Ramos (cell line): ENCODE data around the gene PIK3IP1.

Experiments used
- in situ Hi-C: fragments of 300-500 bp; cut with MboI; formaldehyde crosslinking; loops from one replicate; pipeline ENCODE4 v1.14.3; 2022; ENCODE audit warnings: low sequenced_read_pairs; ENCODE audit not compliant: unreplicated experiment

Gene PIK3IP1

DNA sequence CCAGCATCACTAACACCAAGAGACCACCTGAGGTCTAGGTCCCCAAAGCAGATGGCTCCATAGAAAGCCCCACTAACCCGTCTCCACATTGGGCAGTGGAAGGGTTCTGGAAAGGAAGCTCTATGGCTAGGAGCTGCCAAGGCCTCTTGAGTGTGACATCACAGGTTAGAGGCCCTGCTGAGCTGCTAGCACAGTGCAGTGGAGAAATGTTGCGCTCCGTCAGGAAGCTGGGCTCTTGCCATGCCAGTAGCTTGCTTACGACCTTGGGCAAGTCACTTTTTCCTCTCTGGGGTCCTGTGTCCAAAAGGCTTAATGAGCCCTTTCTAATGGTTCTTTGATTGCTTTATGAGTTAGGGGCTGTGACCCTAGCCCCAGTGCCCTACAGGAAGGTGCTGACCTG, 10.6 kb downstream of the PIK3IP1 start:
- in situ Hi-C loops = no loop called here

DNA sequence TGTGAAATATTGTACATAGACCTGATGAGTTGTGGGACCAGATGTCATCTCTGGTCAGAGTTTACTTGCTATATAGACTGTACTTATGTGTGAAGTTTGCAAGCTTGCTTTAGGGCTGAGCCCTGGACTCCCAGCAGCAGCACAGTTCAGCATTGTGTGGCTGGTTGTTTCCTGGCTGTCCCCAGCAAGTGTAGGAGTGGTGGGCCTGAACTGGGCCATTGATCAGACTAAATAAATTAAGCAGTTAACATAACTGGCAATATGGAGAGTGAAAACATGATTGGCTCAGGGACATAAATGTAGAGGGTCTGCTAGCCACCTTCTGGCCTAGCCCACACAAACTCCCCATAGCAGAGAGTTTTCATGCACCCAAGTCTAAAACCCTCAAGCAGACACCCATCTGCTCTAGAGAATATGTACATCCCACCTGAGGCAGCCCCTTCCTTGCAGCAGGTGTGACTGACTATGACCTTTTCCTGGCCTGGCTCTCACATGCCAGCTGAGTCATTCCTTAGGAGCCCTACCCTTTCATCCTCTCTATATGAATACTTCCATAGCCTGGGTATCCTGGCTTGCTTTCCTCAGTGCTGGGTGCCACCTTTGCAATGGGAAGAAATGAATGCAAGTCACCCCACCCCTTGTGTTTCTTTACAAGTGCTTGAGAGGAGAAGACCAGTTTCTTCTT, 12.3 kb downstream of the PIK3IP1 start:
- in situ Hi-C loops = no loop called here

DNA sequence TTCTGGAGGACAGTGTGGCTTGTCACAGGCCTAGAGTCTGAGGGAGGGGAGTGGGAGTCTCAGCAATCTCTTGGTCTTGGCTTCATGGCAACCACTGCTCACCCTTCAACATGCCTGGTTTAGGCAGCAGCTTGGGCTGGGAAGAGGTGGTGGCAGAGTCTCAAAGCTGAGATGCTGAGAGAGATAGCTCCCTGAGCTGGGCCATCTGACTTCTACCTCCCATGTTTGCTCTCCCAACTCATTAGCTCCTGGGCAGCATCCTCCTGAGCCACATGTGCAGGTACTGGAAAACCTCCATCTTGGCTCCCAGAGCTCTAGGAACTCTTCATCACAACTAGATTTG, 13.0 kb downstream of the PIK3IP1 start:
- in situ Hi-C loops = no loop called here

DNA sequence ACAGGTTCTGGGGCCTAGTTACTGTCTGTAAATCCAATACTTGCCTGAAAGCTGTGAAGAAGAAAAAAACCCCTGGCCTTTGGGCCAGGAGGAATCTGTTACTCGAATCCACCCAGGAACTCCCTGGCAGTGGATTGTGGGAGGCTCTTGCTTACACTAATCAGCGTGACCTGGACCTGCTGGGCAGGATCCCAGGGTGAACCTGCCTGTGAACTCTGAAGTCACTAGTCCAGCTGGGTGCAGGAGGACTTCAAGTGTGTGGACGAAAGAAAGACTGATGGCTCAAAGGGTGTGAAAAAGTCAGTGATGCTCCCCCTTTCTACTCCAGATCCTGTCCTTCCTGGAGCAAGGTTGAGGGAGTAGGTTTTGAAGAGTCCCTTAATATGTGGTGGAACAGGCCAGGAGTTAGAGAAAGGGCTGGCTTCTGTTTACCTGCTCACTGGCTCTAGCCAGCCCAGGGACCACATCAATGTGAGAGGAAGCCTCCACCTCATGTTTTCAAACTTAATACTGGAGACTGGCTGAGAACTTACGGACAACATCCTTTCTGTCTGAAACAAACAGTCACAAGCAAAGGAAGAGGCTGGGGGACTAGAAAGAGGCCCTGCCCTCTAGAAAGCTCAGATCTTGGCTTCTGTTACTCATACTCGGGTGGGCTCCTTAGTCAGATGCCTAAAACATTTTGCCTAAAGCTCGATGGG, 13.5 kb downstream of the PIK3IP1 start:
- in situ Hi-C loops = no loop called here

DNA sequence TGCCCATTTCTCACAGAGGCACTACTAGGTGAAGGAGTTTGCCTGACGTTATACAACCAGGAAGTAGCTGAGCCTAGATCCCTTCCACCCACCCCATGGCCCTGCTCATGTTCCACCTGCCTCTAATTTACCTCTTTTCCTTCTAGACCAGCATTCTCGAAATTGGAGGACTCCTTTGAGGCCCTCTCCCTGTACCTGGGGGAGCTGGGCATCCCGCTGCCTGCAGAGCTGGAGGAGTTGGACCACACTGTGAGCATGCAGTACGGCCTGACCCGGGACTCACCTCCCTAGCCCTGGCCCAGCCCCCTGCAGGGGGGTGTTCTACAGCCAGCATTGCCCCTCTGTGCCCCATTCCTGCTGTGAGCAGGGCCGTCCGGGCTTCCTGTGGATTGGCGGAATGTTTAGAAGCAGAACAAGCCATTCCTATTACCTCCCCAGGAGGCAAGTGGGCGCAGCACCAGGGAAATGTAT, 14.1 kb downstream of the PIK3IP1 start:
- in situ Hi-C loops = no loop called here

DNA sequence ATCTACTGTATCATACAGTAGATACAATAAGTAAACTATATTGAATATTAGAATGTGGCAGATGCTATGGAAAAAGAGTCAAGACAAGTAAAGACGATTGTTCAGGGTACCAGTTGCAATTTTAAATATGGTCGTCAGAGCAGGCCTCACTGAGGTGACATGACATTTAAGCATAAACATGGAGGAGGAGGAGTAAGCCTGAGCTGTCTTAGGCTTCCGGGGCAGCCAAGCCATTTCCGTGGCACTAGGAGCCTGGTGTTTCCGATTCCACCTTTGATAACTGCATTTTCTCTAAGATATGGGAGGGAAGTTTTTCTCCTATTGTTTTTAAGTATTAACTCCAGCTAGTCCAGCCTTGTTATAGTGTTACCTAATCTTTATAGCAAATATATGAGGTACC, 14.5 kb downstream of the PIK3IP1 start:
- in situ Hi-C loops = no loop called here

DNA sequence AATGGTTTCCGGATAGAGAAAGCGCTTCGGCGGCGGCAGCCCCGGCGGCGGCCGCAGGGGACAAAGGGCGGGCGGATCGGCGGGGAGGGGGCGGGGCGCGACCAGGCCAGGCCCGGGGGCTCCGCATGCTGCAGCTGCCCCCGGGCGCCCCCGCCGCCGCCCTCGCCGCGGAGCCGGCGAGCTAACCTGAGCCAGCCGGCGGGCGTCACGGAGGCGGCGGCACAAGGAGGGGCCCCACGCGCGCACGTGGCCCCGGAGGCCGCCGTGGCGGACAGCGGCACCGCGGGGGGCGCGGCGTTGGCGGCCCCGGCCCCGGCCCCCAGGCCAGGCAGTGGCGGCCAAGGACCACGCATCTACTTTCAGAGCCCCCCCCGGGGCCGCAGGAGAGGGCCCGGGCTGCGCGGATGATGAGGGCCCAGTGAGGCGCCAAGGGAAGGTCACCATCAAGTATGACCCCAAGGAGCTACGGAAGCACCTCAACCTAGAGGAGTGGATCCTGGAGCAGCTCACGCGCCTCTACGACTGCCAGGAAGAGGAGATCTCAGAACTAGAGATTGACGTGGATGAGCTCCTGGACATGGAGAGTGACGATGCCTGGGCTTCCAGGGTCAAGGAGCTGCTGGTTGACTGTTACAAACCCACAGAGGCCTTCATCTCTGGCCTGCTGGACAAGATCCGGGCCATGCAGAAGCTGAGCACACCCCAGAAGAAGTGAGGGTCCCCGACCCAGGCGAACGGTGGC, 15.7 kb downstream of the PIK3IP1 start:
- in situ Hi-C loops = no loop called here

DNA sequence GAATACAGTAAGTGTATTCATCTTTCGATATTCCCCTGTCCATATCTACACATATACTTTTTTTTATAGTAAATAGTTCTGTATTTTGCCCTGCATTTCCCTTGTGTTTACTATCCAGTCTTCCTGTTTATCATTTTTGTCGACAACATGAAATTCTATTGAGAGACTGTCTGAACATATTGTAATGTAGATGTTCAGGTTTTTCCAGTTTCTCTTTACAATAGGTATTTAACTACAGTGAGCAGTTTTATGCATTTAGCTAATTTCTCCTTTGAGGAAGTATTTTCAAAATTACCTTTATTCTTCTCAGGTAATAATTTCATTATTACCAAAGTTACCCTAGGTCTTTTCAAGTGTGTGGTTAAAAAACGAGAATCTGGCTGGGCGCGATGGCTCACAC, 16.7 kb downstream of the PIK3IP1 start:
- in situ Hi-C loops = no loop called here

DNA sequence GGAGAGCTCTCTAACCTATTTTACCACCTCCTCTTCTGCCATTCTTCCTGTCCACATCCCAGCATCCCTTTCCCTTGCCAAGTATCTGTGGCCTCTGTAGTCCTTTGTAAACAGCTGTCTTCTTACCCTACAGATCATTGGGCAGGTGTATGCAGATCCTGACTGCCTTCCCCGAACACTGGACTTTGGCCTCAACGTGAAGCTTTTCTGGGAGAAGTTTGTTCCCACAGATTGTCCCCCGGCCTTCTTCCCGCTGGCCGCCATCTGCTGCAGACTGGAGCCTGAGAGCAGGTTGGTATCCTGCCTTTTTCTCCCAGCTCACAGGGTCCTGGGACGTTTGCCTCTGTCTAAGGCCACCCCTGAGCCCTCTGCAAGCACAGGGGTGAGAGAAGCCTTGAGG, 17.3 kb downstream of the PIK3IP1 start:
- in situ Hi-C loops = no loop called here

DNA sequence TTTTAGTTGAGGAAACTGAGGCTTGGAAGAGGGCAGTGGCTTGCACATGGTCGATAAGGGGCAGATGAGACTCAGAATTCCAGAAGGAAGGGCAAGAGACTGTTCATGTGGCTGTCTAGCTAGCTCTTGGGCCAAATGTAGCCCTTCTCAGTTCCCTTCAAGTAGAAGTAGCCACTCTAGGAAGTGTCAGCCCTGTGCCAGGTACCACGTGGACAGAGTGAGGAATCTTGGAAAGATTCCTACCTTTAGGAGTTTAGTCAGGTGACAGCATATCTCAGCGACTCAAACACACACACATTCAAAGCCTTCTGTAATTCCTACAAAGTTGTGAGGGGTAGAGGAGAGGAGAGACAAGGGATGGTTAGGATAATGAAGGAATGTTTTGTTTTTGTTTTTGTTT, 18.3 kb downstream of the PIK3IP1 start:
- in situ Hi-C loops = no loop called here

DNA sequence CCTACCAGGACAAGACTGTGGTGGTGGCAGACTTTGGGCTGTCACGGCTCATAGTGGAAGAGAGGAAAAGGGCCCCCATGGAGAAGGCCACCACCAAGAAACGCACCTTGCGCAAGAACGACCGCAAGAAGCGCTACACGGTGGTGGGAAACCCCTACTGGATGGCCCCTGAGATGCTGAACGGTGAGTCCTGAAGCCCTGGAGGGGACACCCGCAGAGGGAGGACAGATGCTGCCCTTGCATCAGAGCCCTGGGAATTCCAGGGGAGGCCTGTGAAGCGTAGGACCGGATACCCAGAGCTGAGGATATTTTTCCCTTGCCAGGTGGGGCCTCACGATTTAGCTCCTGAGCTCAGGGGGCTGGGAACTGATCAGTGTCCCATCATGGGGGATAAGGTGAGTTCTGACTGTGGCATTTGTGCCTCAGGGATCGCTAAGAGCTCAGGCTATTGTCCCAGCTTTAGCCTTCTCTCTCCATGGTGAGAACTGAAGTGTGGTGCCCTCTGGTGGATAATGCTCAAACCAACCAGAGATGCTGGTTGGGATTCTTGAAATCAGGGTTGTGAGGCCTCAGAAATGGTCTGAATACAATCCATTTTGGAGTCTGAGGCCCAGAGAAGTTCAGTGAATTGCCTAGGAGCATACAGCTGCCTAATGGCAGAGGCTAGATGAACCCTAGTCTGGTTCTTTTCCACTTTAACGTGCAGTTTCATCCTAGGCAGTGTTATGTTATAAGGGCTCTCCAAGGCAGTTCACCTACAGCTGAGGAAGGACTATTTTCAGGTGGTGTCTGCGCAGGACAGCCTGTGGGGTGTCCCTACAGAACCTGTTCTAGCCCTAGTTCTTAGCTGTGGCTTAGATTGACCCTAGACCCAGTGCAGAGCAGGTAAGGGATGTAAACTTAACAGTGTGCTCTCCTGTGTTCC, 19.5 kb downstream of the PIK3IP1 start:
- in situ Hi-C loops = no loop called here

DNA sequence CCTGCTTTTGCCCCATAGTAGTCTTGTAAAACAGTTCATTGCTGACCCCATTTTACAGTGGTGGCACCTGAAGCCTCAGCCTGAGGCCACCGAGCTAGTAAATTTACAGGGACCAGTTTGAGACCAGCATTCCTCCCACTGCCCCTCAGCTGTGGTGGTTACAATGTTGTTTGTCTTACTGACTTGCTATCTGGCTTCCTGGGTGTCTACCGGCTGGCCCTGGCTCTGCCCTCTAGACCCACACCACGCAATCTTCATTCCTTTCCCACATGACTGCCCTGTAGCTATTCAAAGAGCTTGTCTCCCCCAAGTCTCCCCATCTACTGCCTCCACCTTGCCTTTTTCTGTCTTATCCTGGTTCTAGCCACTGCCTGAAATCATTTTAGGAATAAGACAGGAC, 20.8 kb downstream of the PIK3IP1 start:
- in situ Hi-C loops = no loop called here

DNA sequence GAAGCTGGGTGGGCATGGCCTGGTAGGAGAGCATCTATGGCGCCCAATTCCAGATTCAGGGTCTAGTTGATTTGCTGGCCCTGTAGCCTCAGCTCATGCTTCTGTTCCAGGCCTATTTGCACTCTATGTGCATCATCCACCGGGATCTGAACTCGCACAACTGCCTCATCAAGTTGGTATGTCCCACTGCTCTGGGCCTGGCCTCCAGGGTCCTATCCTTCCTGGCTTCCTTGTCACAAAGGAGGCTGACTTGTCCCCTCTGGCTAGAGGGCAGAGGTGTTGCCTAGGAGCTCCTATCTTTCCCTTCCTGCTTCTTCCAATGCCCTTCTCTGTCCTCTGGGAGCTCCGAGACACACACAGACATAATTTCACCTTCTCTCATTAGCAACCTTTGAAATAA, 21.3 kb downstream of the PIK3IP1 start:
- in situ Hi-C loops = no loop called here

DNA sequence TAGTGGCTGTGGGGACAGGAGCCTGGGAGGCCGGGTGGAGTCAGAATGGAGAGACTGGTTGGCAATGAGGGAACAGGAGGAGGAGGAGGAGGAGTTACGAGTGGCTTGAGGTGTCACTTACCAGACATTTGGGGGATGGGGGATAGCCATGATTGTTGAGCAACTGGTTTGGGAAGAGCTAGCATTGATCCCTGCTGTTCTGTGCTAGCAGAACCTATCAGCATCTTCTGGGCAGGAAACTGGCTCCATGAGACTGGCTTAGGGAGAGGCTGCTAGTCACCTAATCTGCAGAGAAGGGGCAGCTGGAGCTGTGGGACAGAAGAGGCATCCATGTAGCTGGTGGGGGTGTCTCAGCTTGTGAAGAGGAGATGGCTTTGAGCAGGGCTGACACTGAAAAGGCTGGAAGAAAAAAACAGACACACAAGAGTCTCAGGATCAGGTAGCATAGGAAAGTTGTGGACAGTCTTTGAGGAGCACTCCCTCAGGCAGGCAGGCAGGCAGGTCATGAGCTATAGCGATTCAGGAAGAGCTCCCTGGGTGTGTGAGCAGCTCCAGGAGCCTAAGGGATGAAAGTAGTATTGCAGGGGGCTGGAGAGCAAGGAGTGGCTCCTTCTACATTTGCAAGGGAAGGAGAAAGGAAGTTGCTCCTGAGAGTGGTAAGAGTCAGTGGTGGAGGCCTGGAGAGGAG, 22.3 kb downstream of the PIK3IP1 start:
- in situ Hi-C loops = no loop called here

DNA sequence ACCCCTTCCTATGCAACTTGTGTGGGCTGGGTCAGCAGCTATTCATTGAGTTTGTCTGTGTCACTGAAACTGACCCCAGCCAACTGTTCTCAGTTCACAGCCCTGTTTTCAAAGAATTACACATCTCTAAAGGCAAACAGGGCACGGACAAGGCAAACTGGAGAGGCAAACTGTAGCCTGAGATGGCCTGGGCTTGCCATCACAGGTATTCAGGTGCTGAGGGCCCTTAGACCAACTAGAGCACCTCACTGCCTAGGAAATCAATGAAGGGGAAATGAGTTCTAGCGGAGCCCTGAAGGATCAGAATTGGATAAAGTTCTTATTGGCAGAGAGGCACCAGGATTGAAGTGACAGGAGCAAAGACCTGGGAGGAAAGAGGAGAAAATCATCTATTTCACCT, 24.0 kb downstream of the PIK3IP1 start:
- in situ Hi-C loops = no loop called here

DNA sequence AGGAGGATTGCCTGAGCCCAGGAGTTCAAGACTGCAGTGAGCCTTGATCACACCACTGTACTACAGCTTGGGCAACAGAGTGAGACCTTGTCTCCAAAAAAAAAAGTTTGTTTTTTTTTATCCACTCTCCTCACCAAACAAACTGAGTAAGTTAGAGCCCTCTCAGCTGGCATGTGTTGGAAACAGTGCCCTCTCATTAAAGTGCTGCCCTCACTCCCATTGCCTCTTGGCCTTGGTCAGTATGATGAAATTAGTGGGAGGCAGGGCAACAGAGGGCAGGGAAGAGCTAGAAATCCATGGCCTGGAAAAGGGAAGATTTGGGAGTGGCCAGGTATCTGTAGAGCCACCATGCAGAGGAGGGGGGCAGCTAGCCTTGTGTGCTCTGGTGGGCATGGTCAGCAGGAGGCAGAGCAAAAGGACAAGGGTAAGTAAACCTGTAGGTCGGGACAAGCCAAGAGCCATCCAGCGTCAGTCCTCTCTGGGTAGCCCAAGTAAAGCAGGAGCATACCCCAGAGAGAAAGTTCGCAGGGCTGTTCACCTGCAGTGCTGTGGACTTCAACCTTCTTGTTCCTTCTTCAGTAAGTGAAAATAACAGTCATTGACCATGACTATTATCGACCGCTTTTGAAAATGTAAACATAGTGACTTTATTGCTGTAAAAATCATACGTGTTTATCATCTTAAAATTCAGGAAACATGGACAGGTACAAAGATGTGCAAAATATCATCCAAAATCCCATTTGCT, 28.2 kb downstream of the PIK3IP1 start:
- in situ Hi-C loops = no loop called here

DNA sequence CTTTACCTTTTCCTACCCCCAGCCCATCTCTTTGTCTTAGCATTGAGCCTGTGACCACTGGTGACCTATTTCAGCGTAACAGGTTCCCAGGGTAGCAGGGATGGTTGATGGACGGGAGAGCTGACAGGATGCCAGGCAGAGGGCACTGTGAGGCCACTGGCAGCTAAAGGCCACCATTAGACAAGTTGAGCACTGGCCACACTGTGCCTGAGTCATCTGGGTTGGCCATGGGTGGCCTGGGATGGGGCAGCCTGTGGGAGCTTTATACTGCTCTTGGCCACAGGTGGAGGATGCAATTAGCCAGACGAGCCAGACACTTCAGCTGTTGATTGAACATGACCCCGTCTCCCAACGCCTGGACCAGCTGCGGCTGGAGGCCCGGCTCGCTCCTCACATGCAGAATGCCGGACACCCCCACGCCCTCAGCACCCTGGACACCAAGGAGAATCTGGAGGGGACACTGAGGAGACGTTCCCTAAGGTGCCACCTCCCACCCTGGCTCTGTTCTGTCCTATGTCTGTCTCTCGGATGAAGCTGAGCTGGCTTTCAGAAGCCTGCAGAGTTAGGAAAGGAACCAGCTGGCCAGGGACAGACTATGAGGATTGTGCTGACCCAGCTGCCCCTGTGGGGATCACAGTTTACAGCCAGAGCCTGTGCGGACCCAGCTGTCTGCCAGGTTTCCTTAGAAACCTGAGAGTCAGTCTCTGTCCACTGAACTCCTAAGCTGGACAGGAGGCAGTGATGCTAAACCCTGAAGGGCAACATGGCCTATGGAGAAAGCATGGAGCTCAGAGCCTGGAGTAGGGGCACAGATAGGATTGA, 29.8 kb downstream of the PIK3IP1 start:
- in situ Hi-C loops = no loop called here

DNA sequence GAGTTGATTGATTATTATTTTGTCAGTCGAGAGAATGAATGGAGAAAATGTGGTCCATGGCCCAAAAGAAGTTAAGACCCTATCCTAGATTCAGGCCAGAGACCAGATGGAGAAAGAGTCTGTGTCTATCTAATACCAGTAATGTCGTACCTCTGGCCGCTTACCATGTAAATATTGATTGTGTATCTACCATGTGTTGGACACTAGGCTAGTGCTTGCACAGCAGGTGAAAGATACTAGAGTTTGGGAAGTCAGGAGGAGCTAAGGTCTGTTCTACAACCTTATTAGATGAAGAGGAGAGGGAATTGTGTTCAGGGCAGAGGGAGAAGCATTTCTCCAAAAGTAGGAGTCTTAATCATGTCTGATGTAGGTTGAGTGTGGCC, 31.8 kb downstream of the PIK3IP1 start:
- in situ Hi-C loops = no loop called here
